Measurements from ENCODE around the gene KCNQ2.

The KCNQ2 gene

GRCh38 chr20:63451821-63452220 is 20.6 kb downstream of the KCNQ2 start:
- peaks cover 4% of the 10 kb centered on the region; the same call in 1 of the 2 replicates for H3K27me3 ChIP-seq (ENCODE audit: control insufficient read depth, insufficient read depth, low read length)
- no peaks in the 10 kb centered on the region for H3K9me3 ChIP-seq (ENCODE audit: control insufficient read depth, insufficient read depth, low read depth, low read length)
- no peak overlapping the region for H3K4me3 ChIP-seq (ENCODE audit: low read depth, low read length)
- peaks cover 28% of the 10 kb centered on the region for H3K4me1 ChIP-seq (ENCODE audit: control insufficient read depth, insufficient read depth, low read length)
- no peak overlapping the region for H3K27ac ChIP-seq (ENCODE audit: low read depth, low read length)
- no peaks in the 10 kb centered on the region for H3K36me3 ChIP-seq (ENCODE audit: control insufficient read depth, insufficient read depth, low read length)
- H3K9ac ChIP-seq (ENCODE audit: low read length): no peak overlapping the region

GRCh38 chr20:63449796-63450730 is 22.4 kb downstream of the KCNQ2 start:
- Histone ChIP-seq H3K36me3 (ENCODE audit: control insufficient read depth, insufficient read depth, low read length) (no peaks in the 10 kb centered on the region), H3K4me3 (ENCODE audit: low read depth, low read length) (no peak overlapping the region), H3K9me3 (ENCODE audit: control insufficient read depth, insufficient read depth, low read depth, low read length) (no peaks in the 10 kb centered on the region), H3K9ac (ENCODE audit: low read length) (no peak overlapping the region), H3K27me3 (ENCODE audit: control insufficient read depth, insufficient read depth, low read length) (peaks cover 4% of the 10 kb centered on the region; the same call in 1 of the 2 replicates), H3K27ac (ENCODE audit: low read depth, low read length) (no peak overlapping the region), H3K4me1 (ENCODE audit: control insufficient read depth, insufficient read depth, low read length) (peaks cover 24% of the 10 kb centered on the region)

GRCh38 chr20:63449025-63449424 is 23.4 kb downstream of the KCNQ2 start:
- Histone ChIP-seq H3K27me3 (ENCODE audit: control insufficient read depth, insufficient read depth, low read length) (no peaks in the 10 kb centered on the region), H3K4me1 (ENCODE audit: control insufficient read depth, insufficient read depth, low read length) (peaks cover 13% of the 10 kb centered on the region), H3K9me3 (ENCODE audit: control insufficient read depth, insufficient read depth, low read depth, low read length) (no peaks in the 10 kb centered on the region), H3K4me3 (ENCODE audit: low read depth, low read length) (no peak overlapping the region), H3K27ac (ENCODE audit: low read depth, low read length) (no peak overlapping the region), H3K36me3 (ENCODE audit: control insufficient read depth, insufficient read depth, low read length) (no peaks in the 10 kb centered on the region), H3K9ac (ENCODE audit: low read length) (no peak overlapping the region)

- no peak overlapping the region for H3K27ac ChIP-seq (ENCODE audit: low read depth, low read length)
- H3K4me3 ChIP-seq (ENCODE audit: low read depth, low read length): no peak overlapping the region
Measured at GRCh38 chr20:63448031-63448430, 24.4 kb downstream of the KCNQ2 start.

GRCh38 chr20:63447320-63447719 is 25.1 kb downstream of the KCNQ2 start:
- H3K4me1 ChIP-seq (ENCODE audit: control insufficient read depth, insufficient read depth, low read length): 0 out of 2 replicates have a peak, but pooled peaks cover 3% of the 10 kb centered on the region
- no peak overlapping the region for H3K4me3 ChIP-seq (ENCODE audit: low read depth, low read length)
- H3K9ac ChIP-seq (ENCODE audit: low read length): no peak overlapping the region
- H3K27ac ChIP-seq (ENCODE audit: low read depth, low read length): no peak overlapping the region
- H3K9me3 ChIP-seq (ENCODE audit: control insufficient read depth, insufficient read depth, low read depth, low read length): peaks cover 7% of the 10 kb centered on the region
- H3K36me3 ChIP-seq (ENCODE audit: control insufficient read depth, insufficient read depth, low read length): no peaks in the 10 kb centered on the region
- H3K27me3 ChIP-seq (ENCODE audit: control insufficient read depth, insufficient read depth, low read length): no peaks in the 10 kb centered on the region

More at GRCh38 chr20:63448031-63448430, 24.4 kb downstream of the KCNQ2 start:
- H3K4me1 ChIP-seq (ENCODE audit: control insufficient read depth, insufficient read depth, low read length): peaks cover 3% of the 10 kb centered on the region; the same call in 1 of the 2 replicates
- no peak overlapping the region for H3K9ac ChIP-seq (ENCODE audit: low read length)
- H3K36me3 ChIP-seq (ENCODE audit: control insufficient read depth, insufficient read depth, low read length): no peaks in the 10 kb centered on the region
- H3K9me3 ChIP-seq (ENCODE audit: control insufficient read depth, insufficient read depth, low read depth, low read length): peaks cover 5% of the 10 kb centered on the region
- no peaks in the 10 kb centered on the region for H3K27me3 ChIP-seq (ENCODE audit: control insufficient read depth, insufficient read depth, low read length)

GRCh38 chr20:63446216-63447024 is 26.0 kb downstream of the KCNQ2 start:
- Histone ChIP-seq H3K4me3 (ENCODE audit: low read depth, low read length) (no peak overlapping the region), H3K27me3 (ENCODE audit: control insufficient read depth, insufficient read depth, low read length) (no peaks in the 10 kb centered on the region), H3K27ac (ENCODE audit: low read depth, low read length) (no peak overlapping the region), H3K4me1 (ENCODE audit: control insufficient read depth, insufficient read depth, low read length) (0 out of 2 replicates have a peak, but pooled peaks cover 3% of the 10 kb centered on the region), H3K36me3 (ENCODE audit: control insufficient read depth, insufficient read depth, low read length) (no peaks in the 10 kb centered on the region), H3K9ac (ENCODE audit: low read length) (no peak overlapping the region), H3K9me3 (ENCODE audit: control insufficient read depth, insufficient read depth, low read depth, low read length) (peaks cover 7% of the 10 kb centered on the region)

- Histone ChIP-seq H3K9ac (ENCODE audit: low read length) (no peak overlapping the region), H3K27me3 (ENCODE audit: control insufficient read depth, insufficient read depth, low read length) (no peaks in the 10 kb centered on the region), H3K9me3 (ENCODE audit: control insufficient read depth, insufficient read depth, low read depth, low read length) (peaks cover 7% of the 10 kb centered on the region), H3K27ac (ENCODE audit: low read depth, low read length) (no peak overlapping the region), H3K4me1 (ENCODE audit: control insufficient read depth, insufficient read depth, low read length) (0 out of 2 replicates have a peak, but pooled peaks cover 3% of the 10 kb centered on the region), H3K4me3 (ENCODE audit: low read depth, low read length) (no peak overlapping the region), H3K36me3 (ENCODE audit: control insufficient read depth, insufficient read depth, low read length) (no peaks in the 10 kb centered on the region)
Measured at GRCh38 chr20:63445075-63445734, 27.2 kb downstream of the KCNQ2 start.

- Histone ChIP-seq H3K27me3 (ENCODE audit: control insufficient read depth, insufficient read depth, low read length) (no peaks in the 10 kb centered on the region), H3K9me3 (ENCODE audit: control insufficient read depth, insufficient read depth, low read depth, low read length) (peaks cover 7% of the 10 kb centered on the region), H3K9ac (ENCODE audit: low read length) (no peak overlapping the region), H3K36me3 (ENCODE audit: control insufficient read depth, insufficient read depth, low read length) (no peaks in the 10 kb centered on the region), H3K4me3 (ENCODE audit: low read depth, low read length) (no peak overlapping the region), H3K27ac (ENCODE audit: low read depth, low read length) (no peak overlapping the region), H3K4me1 (ENCODE audit: control insufficient read depth, insufficient read depth, low read length) (0 out of 2 replicates have a peak, but pooled peaks cover 3% of the 10 kb centered on the region)
Measured at GRCh38 chr20:63444548-63444947, 27.9 kb downstream of the KCNQ2 start.

GRCh38 chr20:63443606-63444395 is 28.7 kb downstream of the KCNQ2 start:
- no peak overlapping the region for H3K27ac ChIP-seq (ENCODE audit: low read depth, low read length)
- 0 out of 2 replicates have a peak, but pooled peaks cover 3% of the 10 kb centered on the region for H3K4me1 ChIP-seq (ENCODE audit: control insufficient read depth, insufficient read depth, low read length)
- H3K9me3 ChIP-seq (ENCODE audit: control insufficient read depth, insufficient read depth, low read depth, low read length): peaks cover 7% of the 10 kb centered on the region
- H3K4me3 ChIP-seq (ENCODE audit: low read depth, low read length): no peak overlapping the region
- H3K9ac ChIP-seq (ENCODE audit: low read length): no peak overlapping the region
- no peaks in the 10 kb centered on the region for H3K36me3 ChIP-seq (ENCODE audit: control insufficient read depth, insufficient read depth, low read length)
- no peaks in the 10 kb centered on the region for H3K27me3 ChIP-seq (ENCODE audit: control insufficient read depth, insufficient read depth, low read length)

GRCh38 chr20:63442100-63442493 is 30.4 kb downstream of the KCNQ2 start:
- H3K36me3 ChIP-seq (ENCODE audit: control insufficient read depth, insufficient read depth, low read length): no peaks in the 10 kb centered on the region
- H3K9ac ChIP-seq (ENCODE audit: low read length): no peak overlapping the region
- H3K27me3 ChIP-seq (ENCODE audit: control insufficient read depth, insufficient read depth, low read length): no peaks in the 10 kb centered on the region
- H3K27ac ChIP-seq (ENCODE audit: low read depth, low read length): no peak overlapping the region
- peaks cover 7% of the 10 kb centered on the region for H3K9me3 ChIP-seq (ENCODE audit: control insufficient read depth, insufficient read depth, low read depth, low read length)
- H3K4me1 ChIP-seq (ENCODE audit: control insufficient read depth, insufficient read depth, low read length): 0 out of 2 replicates have a peak, but pooled peaks cover 2% of the 10 kb centered on the region
- no peak overlapping the region for H3K4me3 ChIP-seq (ENCODE audit: low read depth, low read length)
